Ovary (tissue), 9 donors: ENCODE data around the gene SGCA. TPM values are rescaled to one million over a fixed set of nuclear protein-coding genes. Genes with fewer than 3 reads are reported as not detected.

ENCODE experiments used
- DNase-seq, 5 donors: peaks; one replicate each; pipeline ENCODE4 v3.0.0-alpha.2; 2019 to 2020
- H3K27ac ChIP-seq, 2 donors: fragments of 200-600 bp; one replicate each; pipeline versions ENCODE4 v1.5.1 to v1.8.0; 2019 to 2022
- H3K27me3 ChIP-seq: fragments of 200-600 bp; one replicate; pipeline ENCODE4 v1.8.0; 2022
- H3K36me3 ChIP-seq: fragments of 200-600 bp; sonication (generic); one replicate; pipeline ENCODE4 v1.5.1; 2019
- H3K4me1 ChIP-seq: one replicate; pipeline ENCODE4 v1.8.1; 2013; ENCODE audit warnings: mild to moderate bottlenecking, moderate library complexity; ENCODE audit not compliant: insufficient read depth
- H3K4me3 ChIP-seq: fragments of 200-600 bp; sonication (generic); one replicate; pipeline ENCODE4 v1.5.1; 2017
- H3K9me3 ChIP-seq, 2 donors: fragments of 200-600 bp in 1 of 2; sonication (generic) in 1 of 2; one replicate each; pipeline versions ENCODE4 v1.5.1 to v1.8.1; 2013 to 2019; ENCODE audit warnings: mild to moderate bottlenecking in 1 of 2, moderate library complexity in 1 of 2
- EP300 ChIP-seq: sonication (generic); formaldehyde crosslinking; IDR thresholded peaks from one replicate; pipeline ENCODE4 v1.6.1; 2017; ENCODE audit warnings: antibody characterized with exemption
- POLR2A ChIP-seq: fragments of 450-650 bp; IDR thresholded peaks from one replicate; pipeline ENCODE4 v1.6.1; 2017; ENCODE audit warnings: antibody characterized with exemption, mild to moderate bottlenecking, moderate library complexity
- WGBS, 3 donors: extraction: QIAGEN DNeasy Blood & Tissue Kit in 1 of 3; methylation state at CpG; one replicate each; pipeline versions ENCODE4 v1.1.5 to v1.1.7; 2013 to 2017; 5-methylcytosine and 5-hydroxymethylcytosine counted together
- intact Hi-C, 4 donors: fragments of 100-400 bp; cut with DNase I; formaldehyde crosslinking; loops; one replicate each; pipeline versions ENCODE4 v1.11.0 to v1.15.1; 2022 to 2023
- polyA plus RNA-seq, 2 donors: library from polyadenylated mRNA; stranded (reverse); fragments of 200-250 nt in 1 of 2; fragments of 350-450 nt in 1 of 2; fragmentation: Illumina TruSeq in 1 of 2; extraction: RNeasy Lipid Tissue Mini Kit (QIAGEN cat#74804) in 1 of 2; gene quantifications; one replicate each; pipeline ENCODE4 v1.2.3, GENCODE V29; 2013 to 2014
- total RNA-seq, 7 donors: library from RNA; depleted of rRNA in 2 of 7; stranded (reverse); fragments of >200 nt in 2 of 7; fragmentation: NEBNext Ultra II Directional in 3 of 7; extraction: Animal tissue kit (Norgen Biotek cat#: 25700) in 3 of 7; gene quantifications; one replicate each; pipeline versions ENCODE4 v1.1.0 to v1.2.4, GENCODE V29; 2016 to 2023
- TF ChIP-seq, protein P1 (sequence below), 3 donors: fragments of 450-650 bp in 2 of 3; fragments of 200-600 bp in 1 of 3; IDR thresholded peaks; one replicate each; pipeline versions ENCODE4 v1.5.1 to v1.8.0; 2016 to 2022; ENCODE audit warnings: antibody characterized with exemption in 3 of 3, mild to moderate bottlenecking in 1 of 3
- donor health status: DM: no; HTN: no; CAD: no; lungs with moderate emphysema.
- donor health status: DM: no; HTN: no; CAD: no.
- donor health status: Bipolar disorder and iron deficiency.
- donor health status: DM: yes; HTN: yes; CAD: no.
- donor health status: DM: no; HTN: no; CAD: no.
- donor health status: DM: yes; HTN: yes; CAD: no.

SGCA gene
- total and polyA plus RNA-seq, 9 donors, result 0.48 to 3.4 (median 2.2) TPM

GRCh38 chr17:50200457-50201275 is 34.9 kb downstream of the SGCA start:
- intact Hi-C loops, result loop anchor here (1.0 to 2.0 kb wide), 3 partner anchors 70 to 73 kb away; no protein-coding TSS in a partner anchor
- H3K27me3 ChIP-seq, result no peaks in the 10 kb centered on the region
- 0 to 1% (median 1%) methylated on average over 55 of the region's 55 CpGs for WGBS, 3 donors
- peaks cover 20% of the 10 kb centered on the region for H3K4me1 ChIP-seq
- H3K36me3 ChIP-seq, result no peaks in the 10 kb centered on the region
- H3K9me3 ChIP-seq, result no peaks in the 10 kb centered on the region
- peak; percentile 94 to 98 (median 96) for DNase-seq
- H3K4me3 ChIP-seq, result peak overlapping the region; percentile 70
- TF ChIP-seq, protein P1, sequence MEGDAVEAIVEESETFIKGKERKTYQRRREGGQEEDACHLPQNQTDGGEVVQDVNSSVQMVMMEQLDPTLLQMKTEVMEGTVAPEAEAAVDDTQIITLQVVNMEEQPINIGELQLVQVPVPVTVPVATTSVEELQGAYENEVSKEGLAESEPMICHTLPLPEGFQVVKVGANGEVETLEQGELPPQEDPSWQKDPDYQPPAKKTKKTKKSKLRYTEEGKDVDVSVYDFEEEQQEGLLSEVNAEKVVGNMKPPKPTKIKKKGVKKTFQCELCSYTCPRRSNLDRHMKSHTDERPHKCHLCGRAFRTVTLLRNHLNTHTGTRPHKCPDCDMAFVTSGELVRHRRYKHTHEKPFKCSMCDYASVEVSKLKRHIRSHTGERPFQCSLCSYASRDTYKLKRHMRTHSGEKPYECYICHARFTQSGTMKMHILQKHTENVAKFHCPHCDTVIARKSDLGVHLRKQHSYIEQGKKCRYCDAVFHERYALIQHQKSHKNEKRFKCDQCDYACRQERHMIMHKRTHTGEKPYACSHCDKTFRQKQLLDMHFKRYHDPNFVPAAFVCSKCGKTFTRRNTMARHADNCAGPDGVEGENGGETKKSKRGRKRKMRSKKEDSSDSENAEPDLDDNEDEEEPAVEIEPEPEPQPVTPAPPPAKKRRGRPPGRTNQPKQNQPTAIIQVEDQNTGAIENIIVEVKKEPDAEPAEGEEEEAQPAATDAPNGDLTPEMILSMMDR (IDR thresholded peaks at IDR 0.05), result peak; percentile 99 to 100 (median 100)
- TF ChIP-seq EP300, result no peak
- TF ChIP-seq POLR2A, result peak; percentile 38
- peak overlapping the region; percentile 82 to 95 for H3K27ac ChIP-seq

- no peaks in the 10 kb centered on the region for H3K36me3 ChIP-seq
- H3K4me1 ChIP-seq, result peaks cover 25% of the 10 kb centered on the region
- H3K4me3 ChIP-seq, result peak within 1 kb of the TSS; percentile 70
- peak within 1 kb of the TSS; percentile 82 to 95 for H3K27ac ChIP-seq
- peak; percentile 93 to 96 (median 94) for DNase-seq
- H3K27me3 ChIP-seq, result no peaks in the 10 kb centered on the region
- WGBS, 3 donors, result 1 to 4% (median 1%) methylated on average over 34 of the region's 34 CpGs
- intact Hi-C loops, result loop anchor here in 3 of 4 donors (2.0 kb wide), 2 partner anchors 69 to 71 kb away; no protein-coding TSS in a partner anchor
- TF ChIP-seq EP300 (no peak), POLR2A (peak; percentile 97)
- TF ChIP-seq, protein P1 (IDR thresholded peaks at IDR 0.05), result peak in 1 of 3 donors; percentile 17
- H3K9me3 ChIP-seq, result no peaks in the 10 kb centered on the region
These were observed 35.6 kb downstream of the SGCA start, which contains the start of gene COL1A1 for GRCh38 chr17:50201276-50201854. Gene COL1A1 (minus strand): TSS chr17:50201631. CDS start chr17:50201513, 118 bp downstream.

DNA sequence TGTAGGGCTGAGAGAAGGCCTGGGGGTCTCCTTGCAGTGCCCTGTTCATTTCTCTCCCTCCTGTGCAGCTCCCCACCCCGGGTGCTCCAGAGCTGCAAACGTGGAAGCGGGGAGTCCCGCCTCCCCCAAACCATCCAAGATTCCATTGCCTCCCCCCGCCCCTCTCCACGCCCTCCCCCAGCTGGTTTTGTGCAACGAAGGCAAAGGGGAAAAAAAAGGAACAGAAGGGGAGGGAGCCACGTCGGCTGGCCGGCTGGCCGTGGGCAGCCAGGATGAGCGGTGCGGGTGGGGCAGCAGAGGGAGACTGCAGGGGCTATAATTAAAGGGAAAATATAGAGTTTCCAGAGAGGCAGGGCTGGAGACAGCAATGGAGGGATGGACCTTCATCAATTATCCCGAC is 37.3 kb downstream of the SGCA start:
- 8 to 11% (median 9%) methylated on average over 14 of the region's 14 CpGs for WGBS, 3 donors
- Histone ChIP-seq H3K9me3 (no peaks in the 10 kb centered on the region), H3K27ac (peak overlapping the region; percentile 16 to 95), H3K4me3 (no peak overlapping the region), H3K4me1 (peaks cover 27% of the 10 kb centered on the region), H3K36me3 (no peaks in the 10 kb centered on the region), H3K27me3 (no peaks in the 10 kb centered on the region)
- intact Hi-C loops, result no loop called here
- TF ChIP-seq, protein P1 (IDR thresholded peaks at IDR 0.05), result no peak
- TF ChIP-seq POLR2A (no peak), EP300 (no peak)
- DNase-seq, result peak in 3 of 5 donors; percentile 52 to 67 (median 60)

DNA sequence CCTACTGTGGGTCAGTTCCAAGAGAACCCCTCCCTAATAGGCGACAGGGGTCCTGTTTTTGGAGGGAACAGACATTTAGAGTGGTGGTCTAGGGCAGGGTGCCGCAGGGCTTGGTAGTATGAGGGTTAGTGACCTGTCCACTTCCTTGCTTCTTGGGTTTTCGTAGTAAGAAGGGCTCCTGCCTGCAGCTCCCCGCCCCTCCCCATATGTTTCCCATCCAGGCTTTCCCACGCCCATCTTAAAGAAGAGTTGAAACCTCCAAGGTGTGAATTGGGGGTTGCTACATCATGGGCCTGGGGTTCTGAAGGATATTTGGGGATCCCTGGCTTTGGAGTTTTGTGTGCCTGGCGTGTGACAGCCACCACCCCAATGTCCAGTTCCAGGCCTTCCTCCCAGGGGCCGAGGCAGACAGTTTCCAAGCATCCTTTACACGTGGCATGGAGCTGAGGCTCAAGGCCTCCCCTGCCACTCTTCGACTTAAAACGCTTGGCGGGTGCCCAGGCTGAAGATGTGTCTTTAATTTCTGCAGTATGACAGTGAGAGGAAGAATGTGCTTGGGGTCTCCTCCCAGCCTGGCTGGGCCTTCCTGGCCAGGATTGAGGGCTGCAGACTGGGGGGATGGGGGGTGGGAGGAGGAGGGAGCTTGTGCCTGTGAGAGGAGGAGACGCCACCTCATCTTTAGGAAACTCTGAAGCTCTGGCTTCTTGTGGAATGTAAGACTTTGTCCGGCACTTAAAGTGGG is 38.0 kb downstream of the SGCA start:
- peaks cover 28% of the 10 kb centered on the region for H3K4me1 ChIP-seq
- H3K36me3 ChIP-seq, result no peaks in the 10 kb centered on the region
- DNase-seq, result peak in 4 of 5 donors; percentile 44 to 61 (median 59)
- intact Hi-C loops, result no loop called here
- TF ChIP-seq, protein P1 (IDR thresholded peaks at IDR 0.05), result no peak
- TF ChIP-seq EP300 (no peak), POLR2A (no peak)
- H3K27me3 ChIP-seq, result no peaks in the 10 kb centered on the region
- no peaks in the 10 kb centered on the region for H3K9me3 ChIP-seq
- 35 to 43% (median 42%) methylated on average over 13 of the region's 13 CpGs for WGBS, 3 donors
- no peak overlapping the region for H3K4me3 ChIP-seq
- H3K27ac ChIP-seq, result peak overlapping the region; percentile 16 to 95
